Neutrophil (primary cell): ENCODE data around the gene GGNBP2.

Source experiments
- H3K27ac ChIP-seq: fragments of 200-600 bp; sonication (generic); 2 replicates; pipeline ENCODE4 v1.5.1; 2016; ENCODE audit warnings: mild to moderate bottlenecking, moderate library complexity
- H3K27me3 ChIP-seq: fragments of 200-600 bp; sonication (generic); 2 replicates; pipeline ENCODE4 v1.6.0; 2016; ENCODE audit warnings: mild to moderate bottlenecking
- H3K36me3 ChIP-seq: fragments of 200-600 bp; sonication (generic); 2 replicates; pipeline ENCODE4 v1.5.1; 2017
- H3K4me1 ChIP-seq, 2 experiments: fragments of 200-600 bp in 1 of 2; sonication (generic) in 1 of 2; 1 replicate in 1 of 2; 2 replicates in 1 of 2; pipeline versions ENCODE4 v1.5.1 to v1.6.1; 2013 to 2016; ENCODE audit warnings: low read depth in 1 of 2, low read length in 1 of 2, mild to moderate bottlenecking in 1 of 2, moderate library complexity in 1 of 2; ENCODE audit not compliant: control insufficient read depth in 1 of 2, insufficient read depth in 1 of 2
- H3K4me3 ChIP-seq, 2 experiments: fragments of 200-600 bp in 1 of 2; sonication (generic) in 1 of 2; 1 replicate in 1 of 2; 2 replicates in 1 of 2; pipeline ENCODE4 v1.5.1; 2013 to 2016; ENCODE audit warnings: low read depth in 1 of 2, low read length in 1 of 2, mild to moderate bottlenecking in 1 of 2, moderate library complexity in 1 of 2
- H3K9me3 ChIP-seq: fragments of 200-600 bp; sonication (generic); 2 replicates; pipeline ENCODE4 v1.5.1; 2016
- CTCF ChIP-seq: fragments of 200-600 bp; sonication (generic); IDR thresholded peaks from 2 replicates; pipeline ENCODE4 v1.5.1; 2016; ENCODE audit warnings: antibody characterized with exemption

The GGNBP2 gene

GRCh38 chr17:36524428-36524876 lies 20.3 kb upstream of the GGNBP2 start:
- Histone ChIP-seq H3K4me1 (peaks cover 6 to 7% of the 10 kb centered on the region in 2 experiments), H3K27me3 (no peaks in the 10 kb centered on the region), H3K27ac (no peak overlapping the region), H3K4me3 (no peak overlapping the region), H3K36me3 (peaks cover 38% of the 10 kb centered on the region), H3K9me3 (no peaks in the 10 kb centered on the region)
- TF ChIP-seq CTCF: no peak

- no peaks in the 10 kb centered on the region for H3K27me3 ChIP-seq
- H3K27ac ChIP-seq: no peak overlapping the region
- no peak for TF ChIP-seq CTCF
- H3K4me1 ChIP-seq: peaks cover 6 to 7% of the 10 kb centered on the region in 2 experiments
- H3K9me3 ChIP-seq: no peaks in the 10 kb centered on the region
- no peak overlapping the region for H3K4me3 ChIP-seq
- H3K36me3 ChIP-seq: peaks cover 38% of the 10 kb centered on the region
Observed at GRCh38 chr17:36525113-36525512, 19.6 kb upstream of the GGNBP2 start.

GRCh38 chr17:36525888-36526287 lies 18.8 kb upstream of the GGNBP2 start:
- Histone ChIP-seq H3K27ac (no peak overlapping the region), H3K9me3 (no peaks in the 10 kb centered on the region), H3K36me3 (peaks cover 35% of the 10 kb centered on the region), H3K4me3 (no peak overlapping the region), H3K4me1 (peaks cover 6 to 7% of the 10 kb centered on the region in 2 experiments), H3K27me3 (no peaks in the 10 kb centered on the region)
- TF ChIP-seq CTCF: no peak

GRCh38 chr17:36527621-36528250 lies 17.0 kb upstream of the GGNBP2 start:
- Histone ChIP-seq H3K36me3 (peaks cover 35% of the 10 kb centered on the region), H3K4me3 (no peak overlapping the region), H3K27ac (no peak overlapping the region), H3K4me1 (peaks cover 6 to 7% of the 10 kb centered on the region in 2 experiments), H3K27me3 (no peaks in the 10 kb centered on the region), H3K9me3 (no peaks in the 10 kb centered on the region)
- no peak for TF ChIP-seq CTCF

- no peak for TF ChIP-seq CTCF
- H3K27ac ChIP-seq: no peak overlapping the region
- H3K4me1 ChIP-seq: peaks cover 7 to 9% of the 10 kb centered on the region in 2 experiments
- H3K36me3 ChIP-seq: peaks cover 33% of the 10 kb centered on the region
- no peaks in the 10 kb centered on the region for H3K27me3 ChIP-seq
- no peak overlapping the region for H3K4me3 ChIP-seq
- no peaks in the 10 kb centered on the region for H3K9me3 ChIP-seq
Observed at GRCh38 chr17:36529121-36529520, 15.6 kb upstream of the GGNBP2 start.
